Colon (tissue), 2 donors: Measurements from ENCODE around the gene SPINK6.

Source experiments
- FAIRE-seq: peaks from 2 replicates; lab custom pipeline; 2012; peaks lifted over from hg19 to GRCh38; lab: Jason Lieb, UNC
- donor health status: control.
- donor health status: control.

SPINK6 gene

DNA sequence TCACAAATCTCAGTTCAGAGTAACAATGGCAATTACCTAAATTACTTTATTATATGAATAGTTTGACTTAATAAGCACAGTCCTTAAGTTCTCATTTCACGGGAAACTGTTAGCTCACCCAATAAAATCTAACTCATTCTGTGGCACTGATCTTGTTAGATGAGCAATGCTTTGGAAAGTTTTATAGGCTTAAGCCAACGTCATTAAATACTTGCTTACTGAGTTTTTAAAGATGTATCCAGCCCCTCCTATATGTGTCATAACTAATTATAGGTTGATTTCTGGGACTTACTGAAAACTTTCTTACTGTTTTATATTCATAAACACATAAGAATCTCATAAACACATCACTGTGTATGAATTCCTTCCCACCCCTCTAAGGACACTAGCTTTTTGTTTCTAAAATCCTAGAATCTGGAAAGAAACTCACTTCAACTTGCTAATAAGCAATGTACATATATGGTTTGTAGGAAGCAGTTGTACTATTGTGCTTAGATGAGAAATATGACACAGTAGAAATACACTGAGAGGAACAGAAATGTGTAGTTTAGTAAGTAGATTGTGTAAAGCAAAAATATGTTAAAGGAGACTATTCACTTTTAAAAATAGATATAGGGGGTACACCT is 21.4 kb downstream of the SPINK6 start:
- no peak for FAIRE-seq

DNA sequence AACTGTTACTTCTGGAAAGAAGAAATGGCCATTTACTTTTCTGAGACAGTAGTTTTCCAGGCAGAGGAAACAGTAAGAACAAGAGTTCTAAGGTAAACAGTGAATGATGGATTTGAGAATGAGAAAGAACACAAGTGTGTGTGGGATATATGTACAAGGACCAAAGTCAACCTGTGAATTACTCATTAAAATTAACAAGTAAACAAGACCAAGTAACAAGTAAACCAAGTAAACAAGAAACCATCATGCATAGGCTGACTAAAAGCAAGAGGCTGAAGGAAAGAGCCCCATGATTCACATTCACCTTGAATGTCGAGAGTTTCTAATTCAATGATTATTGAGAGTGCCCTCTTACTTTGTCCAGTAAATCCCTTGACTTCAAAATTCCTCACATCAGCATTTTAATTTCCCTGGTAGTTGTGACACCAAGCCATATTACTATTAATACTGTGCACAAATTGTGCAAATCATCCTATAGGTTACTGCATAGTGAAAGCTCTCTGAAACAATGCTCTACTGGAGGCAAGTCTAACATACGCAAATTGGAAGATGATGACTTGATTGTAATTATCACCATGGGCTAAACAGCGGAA is 25.6 kb downstream of the SPINK6 start:
- FAIRE-seq = no peak

DNA sequence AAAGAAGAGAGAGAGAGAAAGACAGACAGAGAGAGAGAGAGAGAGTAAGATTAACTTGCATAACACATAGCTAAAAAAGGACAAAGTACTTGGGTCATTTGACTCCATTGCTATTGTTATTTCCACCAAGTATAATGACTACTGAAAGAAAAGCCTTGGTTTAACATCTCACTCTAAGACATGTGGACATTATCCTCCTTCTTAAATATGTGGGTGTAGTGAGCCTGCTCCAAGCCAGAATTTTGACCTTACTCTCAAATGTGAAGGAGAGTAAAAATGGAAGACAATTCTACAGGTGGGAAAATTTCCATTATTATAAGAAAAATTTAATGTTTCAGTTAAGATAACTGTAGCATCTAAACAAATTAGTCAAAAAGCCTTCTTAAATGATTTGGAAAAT is 27.0 kb downstream of the SPINK6 start:
- no peak for FAIRE-seq

DNA sequence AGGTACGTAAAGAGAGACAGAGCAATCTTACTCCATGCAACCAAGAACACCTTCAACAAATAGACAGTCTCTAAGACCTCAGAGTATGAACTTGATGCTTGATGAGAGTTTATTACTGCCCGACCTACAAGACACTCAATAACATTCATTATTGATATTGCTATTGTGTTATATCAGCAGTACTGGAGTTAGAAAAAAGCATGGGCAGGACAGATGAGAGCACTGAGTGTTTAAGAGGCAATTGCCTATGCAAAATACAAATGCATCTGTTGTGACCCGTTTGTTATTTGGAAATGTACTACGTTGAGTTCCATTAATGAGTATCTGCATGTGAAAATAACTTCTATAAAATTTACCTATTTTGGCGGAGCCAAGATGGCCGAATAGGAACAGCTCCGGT is 27.4 kb downstream of the SPINK6 start:
- FAIRE-seq = no peak

DNA sequence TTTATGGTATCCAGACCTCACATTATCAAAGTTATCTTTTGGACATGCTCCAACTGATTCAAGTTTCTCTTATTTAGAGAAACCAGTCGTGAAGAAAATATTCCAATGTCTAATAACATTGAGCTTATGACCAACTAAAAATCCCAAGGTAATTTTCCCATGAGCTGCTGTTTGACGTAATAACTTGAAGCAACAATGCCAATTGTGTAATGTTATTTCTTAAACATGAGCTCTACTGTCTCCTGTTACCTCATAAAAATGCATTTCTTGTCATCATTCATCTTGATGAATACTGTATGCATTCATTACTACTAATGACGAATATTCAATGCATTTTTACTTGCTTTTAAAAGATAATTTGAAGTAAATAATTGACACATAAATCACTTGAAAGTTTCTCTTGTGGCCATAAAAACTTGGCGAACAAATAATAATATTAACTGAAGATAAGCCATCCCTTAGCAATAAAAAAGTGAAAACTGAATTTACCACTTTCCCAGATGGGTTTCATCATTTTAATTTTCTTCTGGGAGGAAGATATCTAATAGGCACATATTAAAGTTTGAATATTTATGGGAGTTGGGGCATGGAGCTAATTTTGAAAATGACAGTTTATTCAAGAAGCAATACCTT is 35.1 kb downstream of the SPINK6 start:
- no peak for FAIRE-seq

DNA sequence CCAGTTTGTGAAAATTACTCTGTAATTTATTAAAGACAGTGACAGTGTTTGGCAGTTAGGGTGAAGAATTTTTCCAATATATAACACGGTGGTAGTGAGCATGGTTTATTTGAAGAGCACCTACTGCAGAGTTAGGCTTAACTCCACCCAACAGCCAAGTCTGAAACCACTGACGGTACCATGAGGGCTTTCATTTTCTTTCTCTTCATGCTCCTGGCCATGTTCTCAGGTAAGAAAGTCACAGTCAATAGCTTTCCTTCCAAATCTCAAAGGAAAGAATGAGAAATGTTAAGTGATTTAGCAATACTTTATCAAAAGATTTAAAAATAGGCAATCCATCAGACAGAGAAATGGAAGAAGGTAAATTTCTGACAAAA is 35.6 kb downstream of the SPINK6 start, which contains the start of gene MARCOL:
TSS of gene MARCOL (plus strand) at position 108 of the 377 bp plus-strand sequence. CDS start at position 181, 73 bp downstream.
- no peak for FAIRE-seq

DNA sequence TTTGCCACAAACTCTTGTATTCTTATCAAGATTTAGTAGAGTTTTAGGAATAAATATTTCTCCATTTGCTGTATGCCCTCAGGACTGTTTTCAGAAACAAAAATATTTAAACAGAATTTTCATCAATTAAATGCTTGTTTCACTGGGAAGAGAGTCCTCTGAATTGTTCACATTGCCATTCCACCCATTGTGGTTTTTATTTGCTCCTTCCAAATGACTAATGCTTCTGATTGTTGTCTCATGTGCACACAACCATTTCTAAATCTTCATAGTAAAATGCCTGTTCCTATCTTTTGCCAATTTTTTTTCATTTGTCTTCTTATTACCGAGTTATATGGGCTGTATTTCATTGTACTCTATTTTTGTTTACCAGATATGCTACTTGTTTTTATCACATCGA is 46.1 kb downstream of the SPINK6 start:
- no peak for FAIRE-seq

DNA sequence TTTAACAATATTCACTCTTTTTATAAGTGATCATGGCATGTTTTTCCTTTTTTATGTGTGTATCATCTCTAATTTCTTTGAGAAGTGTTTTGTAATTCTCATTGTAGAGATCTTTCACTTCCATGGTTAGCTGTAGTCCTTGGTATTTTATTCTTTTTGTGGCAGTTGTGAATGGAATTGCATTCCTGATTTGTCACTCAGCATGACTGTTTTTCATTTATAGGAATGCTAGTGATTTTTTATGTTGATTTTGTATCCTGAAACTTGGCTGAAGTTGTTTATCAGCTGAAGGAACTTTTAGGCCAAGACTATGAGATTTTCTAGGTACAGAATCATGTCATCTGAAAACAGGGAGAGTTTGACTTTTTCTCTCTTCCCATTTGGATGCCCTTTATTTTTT is 52.6 kb downstream of the SPINK6 start:
- FAIRE-seq = no peak

DNA sequence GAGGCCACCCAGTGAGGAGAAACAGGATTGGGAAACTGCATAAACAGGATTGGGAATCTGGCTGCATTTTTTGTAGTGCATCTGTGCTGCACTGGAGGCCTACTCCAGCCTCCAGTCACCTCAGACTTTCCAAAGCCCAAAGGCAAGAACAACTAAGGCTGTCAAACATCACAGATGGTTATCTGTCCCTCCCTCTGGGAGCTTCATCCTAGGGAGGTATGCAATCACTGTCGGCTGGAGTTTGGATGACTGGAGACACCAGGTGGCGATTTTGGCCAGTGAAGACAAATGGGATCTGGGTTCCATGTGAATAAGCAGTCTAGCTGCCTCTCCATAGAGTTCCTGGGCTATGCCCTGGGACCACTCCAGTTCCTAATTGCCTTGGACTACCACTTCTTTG is 56.4 kb downstream of the SPINK6 start:
- FAIRE-seq = no peak

DNA sequence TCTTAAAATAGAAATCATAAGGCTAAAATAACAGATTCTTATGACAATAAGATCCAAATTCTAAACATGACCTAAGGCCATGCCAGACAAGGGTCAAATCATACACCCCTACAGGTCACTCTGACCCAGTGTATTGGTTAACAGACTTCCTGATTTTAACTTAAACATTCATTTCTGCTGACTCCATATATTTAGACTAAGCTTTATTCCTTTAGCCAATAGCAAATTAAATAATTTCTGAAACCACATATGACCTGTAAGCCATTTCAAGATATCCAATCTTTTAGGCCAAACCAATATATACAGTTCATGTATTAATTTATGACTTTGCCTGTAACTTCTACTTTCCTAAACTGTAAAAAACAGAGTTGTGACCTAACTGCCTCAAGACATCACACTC is 58.4 kb downstream of the SPINK6 start:
- FAIRE-seq = no peak
